ENCODE measurements around the gene UBE2K. TPM values are rescaled to one million over a fixed set of nuclear protein-coding genes. Genes with fewer than 3 reads are reported as not detected.
"Not testable (repeated sequence)": the region's sequence is repeated elsewhere in the genome, so short reads cannot be mapped to it uniquely, and the experiment has no call there.

Gene UBE2K
- total and polyA plus RNA-seq, 12 donors: 24.0 to 74.0 (median 56.5) TPM

DNA sequence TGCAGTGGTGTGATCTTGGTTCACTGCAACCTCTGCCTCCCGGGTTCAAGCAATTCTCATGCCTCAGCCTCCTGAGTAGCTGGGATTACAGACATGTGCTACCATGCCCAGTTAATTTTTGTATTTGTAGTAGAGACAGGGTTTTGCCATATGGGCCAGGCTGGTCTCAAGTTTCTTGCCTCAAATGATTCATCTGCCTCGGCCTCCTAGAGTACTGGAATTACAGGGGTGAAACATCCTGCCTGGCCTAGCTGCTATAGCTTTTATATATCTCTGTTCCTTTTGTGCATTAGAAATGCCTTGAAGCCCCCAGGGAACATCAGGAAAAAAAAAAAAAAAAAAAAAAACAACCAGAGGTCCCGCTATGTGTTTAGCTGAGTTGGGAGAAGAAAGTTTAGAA, 34.8 kb downstream of the UBE2K start:
- intact Hi-C loops (cut with DNase I): loop anchor here in 1 of 10 donors (5.0 kb wide), 1 partner anchor 35 kb away; the partner anchor contains the start of gene UBE2K
- DNase-seq: no peak
- WGBS, 2 donors: 74 to 81% methylated on average over 3 of the region's 3 CpGs
- Histone ChIP-seq H3K27me3 (no peaks in the 10 kb centered on the region), H3K36me3 (peaks cover 0 to 10% (median 0%) of the 10 kb centered on the region in 9 donors), H3K27ac (no peak overlapping the region), H3K4me1 (peaks cover 0 to 35% (median 8%) of the 10 kb centered on the region in 9 donors), H3K4me3 (no peak overlapping the region), H3K9me3 (no peaks in the 10 kb centered on the region)
- no peak for ATAC-seq
- TF ChIP-seq, protein P1, sequence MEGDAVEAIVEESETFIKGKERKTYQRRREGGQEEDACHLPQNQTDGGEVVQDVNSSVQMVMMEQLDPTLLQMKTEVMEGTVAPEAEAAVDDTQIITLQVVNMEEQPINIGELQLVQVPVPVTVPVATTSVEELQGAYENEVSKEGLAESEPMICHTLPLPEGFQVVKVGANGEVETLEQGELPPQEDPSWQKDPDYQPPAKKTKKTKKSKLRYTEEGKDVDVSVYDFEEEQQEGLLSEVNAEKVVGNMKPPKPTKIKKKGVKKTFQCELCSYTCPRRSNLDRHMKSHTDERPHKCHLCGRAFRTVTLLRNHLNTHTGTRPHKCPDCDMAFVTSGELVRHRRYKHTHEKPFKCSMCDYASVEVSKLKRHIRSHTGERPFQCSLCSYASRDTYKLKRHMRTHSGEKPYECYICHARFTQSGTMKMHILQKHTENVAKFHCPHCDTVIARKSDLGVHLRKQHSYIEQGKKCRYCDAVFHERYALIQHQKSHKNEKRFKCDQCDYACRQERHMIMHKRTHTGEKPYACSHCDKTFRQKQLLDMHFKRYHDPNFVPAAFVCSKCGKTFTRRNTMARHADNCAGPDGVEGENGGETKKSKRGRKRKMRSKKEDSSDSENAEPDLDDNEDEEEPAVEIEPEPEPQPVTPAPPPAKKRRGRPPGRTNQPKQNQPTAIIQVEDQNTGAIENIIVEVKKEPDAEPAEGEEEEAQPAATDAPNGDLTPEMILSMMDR (IDR thresholded peaks at IDR 0.05): no peak

DNA sequence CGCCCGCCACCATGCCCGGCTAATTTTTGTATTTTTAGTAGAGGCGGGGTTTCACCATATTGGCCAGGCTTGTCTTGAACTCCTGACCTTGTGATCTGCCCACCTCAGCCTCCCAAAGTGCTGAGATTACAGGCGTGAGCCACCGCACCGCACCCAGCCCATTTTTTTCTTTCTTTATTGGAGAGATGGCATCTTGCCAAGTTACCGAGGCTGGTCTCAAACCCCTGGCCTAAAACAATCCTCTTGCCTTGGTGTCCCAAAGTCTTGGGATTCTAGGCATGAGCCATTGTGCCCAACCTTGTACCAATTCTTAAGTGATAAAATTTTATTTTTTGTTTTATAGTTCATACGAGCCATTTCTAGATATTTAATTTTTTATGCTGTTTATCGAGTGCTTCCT, 41.7 kb downstream of the UBE2K start:
- H3K9me3 ChIP-seq; H3K27ac ChIP-seq; H3K27me3 ChIP-seq; H3K4me1 ChIP-seq; ATAC-seq; H3K4me3 ChIP-seq; DNase-seq; intact Hi-C loops (cut with DNase I): not testable (repeated sequence)
- peaks cover 0 to 63% (median 0%) of the 10 kb centered on the region in 9 donors for H3K36me3 ChIP-seq
- 94 to 98% methylated on average over 10 of the region's 10 CpGs for WGBS, 2 donors

DNA sequence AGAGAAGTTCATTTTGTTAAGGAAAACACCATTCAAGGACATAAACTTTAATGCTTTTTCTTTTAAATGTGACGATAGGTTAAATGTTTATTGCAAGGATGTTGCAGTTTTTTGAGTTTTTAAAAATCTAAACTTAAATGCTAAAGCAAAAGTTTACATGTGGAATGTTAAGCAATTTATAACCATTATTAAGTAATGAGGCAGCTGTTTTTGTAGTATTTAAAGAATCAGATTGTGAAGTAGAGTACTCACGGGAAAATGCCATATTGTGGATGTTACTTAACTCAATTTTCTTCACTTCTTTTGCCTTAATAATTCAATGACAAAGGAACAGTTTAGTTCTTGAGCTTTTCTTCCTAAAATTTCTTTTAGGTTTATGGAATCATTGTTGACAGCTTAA, 43.5 kb downstream of the UBE2K start:
- H3K4me1 ChIP-seq: peaks cover 0 to 12% (median 0%) of the 10 kb centered on the region in 9 donors
- TF ChIP-seq, protein P1 (IDR thresholded peaks at IDR 0.05): no peak
- WGBS, 2 donors: 93 to 95% methylated on average over 2 of the region's 2 CpGs

DNA sequence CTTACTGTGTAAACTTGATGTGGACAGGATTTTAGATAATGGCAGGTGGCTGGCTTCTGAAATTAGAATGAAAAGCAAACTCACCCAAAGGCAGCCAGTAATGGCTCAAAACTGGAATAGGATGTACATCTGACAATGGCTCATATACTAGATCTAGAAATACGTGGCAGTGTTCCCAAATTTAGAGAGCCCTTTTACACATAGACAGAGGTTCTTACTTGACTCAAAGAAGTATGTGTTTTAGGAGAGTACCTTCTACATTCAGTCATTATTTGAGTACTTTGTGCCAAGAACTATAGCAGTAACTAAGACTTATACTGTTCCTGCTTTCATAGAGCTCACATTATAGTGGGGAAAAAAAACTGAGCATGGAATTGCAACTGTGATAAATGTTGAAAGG, 48.0 kb downstream of the UBE2K start:
- no peaks in the 10 kb centered on the region for H3K9me3 ChIP-seq
- intact Hi-C loops (cut with DNase I): no loop called here
- no peaks in the 10 kb centered on the region for H3K27me3 ChIP-seq
- peaks cover 0 to 11% (median 0%) of the 10 kb centered on the region in 9 donors for H3K4me1 ChIP-seq
- no peak overlapping the region for H3K4me3 ChIP-seq
- DNase-seq (no peak), ATAC-seq (no peak)
- 57 to 75% methylated on average over 1 of the region's 1 CpG for WGBS, 2 donors
- H3K27ac ChIP-seq: no peak overlapping the region
- TF ChIP-seq, protein P1 (IDR thresholded peaks at IDR 0.05): no peak
- H3K36me3 ChIP-seq: peaks cover 0 to 90% (median 5%) of the 10 kb centered on the region in 9 donors

More for the DNA sequence above, 43.5 kb downstream of the UBE2K start:
- Histone ChIP-seq H3K36me3 (peaks cover 0 to 80% (median 0%) of the 10 kb centered on the region in 9 donors), H3K27me3 (no peaks in the 10 kb centered on the region), H3K9me3 (no peaks in the 10 kb centered on the region), H3K27ac (no peak overlapping the region), H3K4me3 (no peak overlapping the region)
- DNase-seq: no peak
- intact Hi-C loops (cut with DNase I): no loop called here
- no peak for ATAC-seq

DNA sequence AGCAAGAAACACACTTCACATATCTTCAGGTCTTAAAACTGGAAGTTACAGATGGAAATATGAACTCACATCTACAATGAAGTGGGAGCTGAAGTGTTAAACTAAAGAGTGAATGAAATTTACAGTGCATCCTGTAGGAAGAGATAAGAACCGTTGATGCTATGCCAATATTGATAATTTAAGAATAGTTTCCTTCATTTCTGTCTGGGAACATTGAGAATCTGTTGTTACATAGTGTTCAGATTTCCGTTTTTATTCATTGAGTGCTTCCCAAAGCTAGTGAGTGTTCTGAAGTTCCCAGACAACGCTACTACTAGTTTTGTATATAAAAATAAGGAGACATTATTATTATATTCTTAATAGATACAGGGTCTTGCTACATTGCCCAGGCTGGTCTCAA, 52.3 kb downstream of the UBE2K start:
- ATAC-seq: no peak
- TF ChIP-seq, protein P1 (IDR thresholded peaks at IDR 0.05): no peak
- Histone ChIP-seq H3K9me3 (no peaks in the 10 kb centered on the region), H3K27ac (no peak overlapping the region), H3K4me3 (no peak overlapping the region), H3K4me1 (peaks cover 0 to 12% (median 0%) of the 10 kb centered on the region in 9 donors), H3K27me3 (no peaks in the 10 kb centered on the region), H3K36me3 (peaks cover 0 to 86% (median 8%) of the 10 kb centered on the region in 9 donors)
- DNase-seq: no peak
- WGBS, 2 donors: 31 to 44% methylated on average over 3 of the region's 3 CpGs
- intact Hi-C loops (cut with DNase I): no loop called here

Measured in heart right ventricle (tissue), 16 donors.